OCI-LY7 (cell line): ENCODE measurements around the gene TAF1B. TPM values are rescaled to one million over a fixed set of nuclear protein-coding genes. Genes with fewer than 3 reads are reported as not detected.

Experiments used
- BruUV-seq: library from RNA; stranded (reverse); fragments of 400-500 nt; replicated peaks from 2 replicates; lab custom pipeline; 2021; lab: Mats Ljungman, UMichigan
- CTCF ChIA-PET: fragments of 300-600 bp; sonication (Branson Sonifier 250); formaldehyde crosslinking; loops from one replicate; lab custom pipeline; 2022; ENCODE audit warnings: antibody characterized with exemption; ENCODE audit not compliant: unreplicated experiment; lab: Charles Lee
- POLR2A ChIA-PET: fragments of 300-600 bp; sonication (Branson Sonifier 250); formaldehyde crosslinking; loops from one replicate; lab custom pipeline; 2022; ENCODE audit warnings: antibody characterized with exemption; lab: Charles Lee
- DNase-seq: peaks from one replicate; pipeline ENCODE4 v3.0.0-alpha.2; 2015; ENCODE audit warnings: low spot score
- H2AFZ ChIP-seq: fragments of 200-600 bp; sonication (generic), shearing (Covaris generic); 2 replicates; pipeline ENCODE4 v1.6.1; 2014; ENCODE audit warnings: mild to moderate bottlenecking, antibody characterized with exemption, low read length, moderate library complexity
- H3K27ac ChIP-seq: fragments of 200-600 bp; sonication (generic); 2 replicates; pipeline ENCODE4 v1.5.1; 2014; ENCODE audit warnings: mixed run types, low read depth, mild to moderate bottlenecking, moderate library complexity, low read length, inconsistent platforms; ENCODE audit not compliant: poor library complexity, severe bottlenecking
- H3K36me3 ChIP-seq: fragments of 200-600 bp; sonication (generic); 2 replicates; pipeline ENCODE4 v1.6.1; 2014; ENCODE audit warnings: mild to moderate bottlenecking, antibody characterized with exemption, low read length, moderate library complexity, mixed read lengths; ENCODE audit not compliant: insufficient read depth
- H3K4me1 ChIP-seq: fragments of 200-600 bp; sonication (generic); 2 replicates; pipeline ENCODE4 v1.5.1; 2014; ENCODE audit warnings: mild to moderate bottlenecking, low read length; ENCODE audit not compliant: insufficient read depth, poor library complexity, severe bottlenecking
- H3K4me2 ChIP-seq: fragments of 200-600 bp; sonication (generic); 2 replicates; pipeline ENCODE4 v1.6.1; 2014; ENCODE audit warnings: mild to moderate bottlenecking, low read length
- H3K4me3 ChIP-seq: fragments of 200-600 bp; sonication (generic); 2 replicates; pipeline ENCODE4 v1.5.1; 2014; ENCODE audit warnings: mild to moderate bottlenecking, low read depth, low read length; ENCODE audit not compliant: poor library complexity, severe bottlenecking
- H3K79me2 ChIP-seq: fragments of 200-600 bp; sonication (generic); 2 replicates; pipeline ENCODE4 v1.6.1; 2016; ENCODE audit warnings: low read depth, mild to moderate bottlenecking, low read length, moderate library complexity, mixed read lengths; ENCODE audit not compliant: insufficient read depth
- H3K9me2 ChIP-seq: fragments of 200-600 bp; sonication (generic); 2 replicates; pipeline ENCODE4 v1.6.1; 2016; ENCODE audit warnings: mild to moderate bottlenecking, low read length, mixed read lengths; ENCODE audit not compliant: insufficient read depth
- H3K9me3 ChIP-seq: fragments of 200-600 bp; sonication (generic); 2 replicates; pipeline ENCODE4 v1.6.1; 2014; ENCODE audit warnings: mild to moderate bottlenecking, mixed run types, low read length, mixed read lengths
- H4K20me1 ChIP-seq: fragments of 200-600 bp; sonication (generic); 2 replicates; pipeline ENCODE4 v1.6.1; 2014; ENCODE audit warnings: mild to moderate bottlenecking, antibody characterized with exemption, low read length, moderate library complexity, mixed read lengths; ENCODE audit not compliant: insufficient read depth
- CTCF ChIP-seq: fragments of 200-600 bp; sonication (generic); conservative IDR thresholded peaks from 2 replicates; pipeline ENCODE4 v1.5.1; 2014; ENCODE audit warnings: mild to moderate bottlenecking, antibody characterized with exemption, low read length, moderate library complexity, mixed read lengths
- EZH2phosphoT487 ChIP-seq: fragments of 200-600 bp; sonication (generic); IDR thresholded peaks from 2 replicates; pipeline ENCODE4 v1.6.1; 2018; ENCODE audit warnings: low read depth, borderline replicate concordance, mild to moderate bottlenecking, mixed run types, antibody characterized with exemption, low read length, moderate library complexity, mixed read lengths
- intact Hi-C: fragments of 100-400 bp; cut with micrococcal nuclease; formaldehyde crosslinking; loops from one replicate; pipeline ENCODE4 v1.10.0; 2022; ENCODE audit not compliant: unreplicated experiment
- total RNA-seq, 2 experiments: library from RNA; depleted of rRNA in 1 of 2; stranded (reverse); fragments of >200 nt in 1 of 2; shearing (Covaris generic) in 1 of 2; gene quantifications; 2 replicates each; pipeline ENCODE4 v1.2.3, GENCODE V29; 2014 to 2022

TAF1B gene
- total RNA-seq, 2 experiments from 2014 or later: 25.1 to 35.3 TPM

- BruUV-seq: no TSS peak
- Histone ChIP-seq H3K9me2 (no peaks in the 10 kb centered on the region), H3K4me1 (peaks cover 13% of the 10 kb centered on the region), H3K4me2 (no peak overlapping the region), H3K27ac (no peak overlapping the region), H3K4me3 (no peak overlapping the region), H3K79me2 (no peaks in the 10 kb centered on the region), H2AFZ (no peak overlapping the region), H4K20me1 (no peaks in the 10 kb centered on the region), H3K36me3 (no peaks in the 10 kb centered on the region), H3K9me3 (no peaks in the 10 kb centered on the region)
- TF ChIP-seq EZH2phosphoT487 (no peak), CTCF (no peak)
- ChIA-PET CTCF (interaction anchor here (0.9 kb wide), 1 partner anchor 13 kb away, joined by 3 read pairs; no protein-coding TSS in a partner anchor), POLR2A (interaction anchor here (0.6 to 1.3 kb wide), 9 partner anchors 10 to 829 kb away, joined by 3 to 6 read pairs (median 3); no protein-coding TSS in a partner anchor)
- no peak for DNase-seq
- intact Hi-C loops: no loop called here
These were observed 128.6 kb downstream of the TAF1B start for GRCh38 chr2:9971890-9972289.

GRCh38 chr2:9972621-9973479, 129.6 kb downstream of the TAF1B start:
- BruUV-seq: no TSS peak
- Histone ChIP-seq H3K27ac (no peak overlapping the region), H3K36me3 (no peaks in the 10 kb centered on the region), H3K9me2 (no peaks in the 10 kb centered on the region), H3K4me1 (peaks cover 4% of the 10 kb centered on the region), H3K79me2 (no peaks in the 10 kb centered on the region), H3K9me3 (no peaks in the 10 kb centered on the region), H4K20me1 (no peaks in the 10 kb centered on the region), H3K4me3 (no peak overlapping the region), H3K4me2 (no peak overlapping the region), H2AFZ (no peak overlapping the region)
- ChIA-PET CTCF (no interaction called here), POLR2A (no interaction called here)
- no peak for DNase-seq
- intact Hi-C loops: no loop called here
- no peak for TF ChIP-seq EZH2phosphoT487
- no peak for TF ChIP-seq CTCF

GRCh38 chr2:9973690-9974089, 130.4 kb downstream of the TAF1B start:
- H3K4me2 ChIP-seq: no peak overlapping the region
- no peaks in the 10 kb centered on the region for H4K20me1 ChIP-seq
- H3K9me3 ChIP-seq: no peaks in the 10 kb centered on the region
- POLR2A ChIA-PET: interaction anchor here (1.4 kb wide), 1 partner anchor 11 kb away, joined by 4 read pairs; no protein-coding TSS in a partner anchor
- BruUV-seq: no TSS peak
- DNase-seq: no peak
- no peaks in the 10 kb centered on the region for H3K9me2 ChIP-seq
- no peaks in the 10 kb centered on the region for H3K4me1 ChIP-seq
- H3K79me2 ChIP-seq: no peaks in the 10 kb centered on the region
- no peak overlapping the region for H2AFZ ChIP-seq
- no peak for TF ChIP-seq CTCF
- TF ChIP-seq EZH2phosphoT487: no peak
- no peak overlapping the region for H3K27ac ChIP-seq
- intact Hi-C loops: no loop called here
- no peak overlapping the region for H3K4me3 ChIP-seq
- no peaks in the 10 kb centered on the region for H3K36me3 ChIP-seq
- CTCF ChIA-PET: no interaction called here
